HG03064 (cell line): ENCODE results near the gene PUS7L.
"Not testable (repeated sequence)": the region's sequence is repeated elsewhere in the genome, so short reads cannot be mapped to it uniquely, and the experiment has no call there.

ENCODE experiments used
- ATAC-seq: cut with Tn5 transposase; IDR thresholded peaks from one replicate; pipeline ENCODE4 v1.9.1; 2021; ENCODE audit warnings: low read depth; ENCODE audit not compliant: unreplicated experiment

The PUS7L gene

GRCh38 chr12:43758728-43759563, at the start of gene PUS7L, which contains the start of gene IRAK4:
PUS7L (minus strand) TSS chr12:43758790; CDS start chr12:43755245, 3,545 bp downstream.
IRAK4 (plus strand) TSS chr12:43758951; CDS start chr12:43768112, 9,161 bp downstream.
- peak; percentile 97 for ATAC-seq

GRCh38 chr12:43807386-43807785, 48.8 kb upstream of the PUS7L start:
- no peak for ATAC-seq

- no peak for ATAC-seq
Observed at GRCh38 chr12:43806737-43807072, 48.1 kb upstream of the PUS7L start.

GRCh38 chr12:43805860-43806736, 47.5 kb upstream of the PUS7L start, which contains the start of gene TWF1:
TWF1 (minus strand) TSS chr12:43806317; CDS start chr12:43806245, 72 bp downstream.
- peak; percentile 96 for ATAC-seq

GRCh38 chr12:43805149-43805859, 46.7 kb upstream of the PUS7L start:
- no peak for ATAC-seq

GRCh38 chr12:43797561-43798217, 39.1 kb upstream of the PUS7L start:
- ATAC-seq: no peak

GRCh38 chr12:43795716-43796280, 37.2 kb upstream of the PUS7L start:
- no peak for ATAC-seq

- no peak for ATAC-seq
Observed at GRCh38 chr12:43789941-43790340, 31.4 kb upstream of the PUS7L start.

GRCh38 chr12:43786899-43787693, 28.5 kb upstream of the PUS7L start:
- no peak for ATAC-seq

GRCh38 chr12:43776498-43776897, 17.9 kb upstream of the PUS7L start:
- ATAC-seq: no peak

- ATAC-seq: no peak
Observed at GRCh38 chr12:43766291-43766690, 7.7 kb upstream of the PUS7L start.

GRCh38 chr12:43764528-43764927, 5.9 kb upstream of the PUS7L start:
- no peak for ATAC-seq

- ATAC-seq: no peak
Observed at GRCh38 chr12:43763769-43764168, 5.2 kb upstream of the PUS7L start.

- ATAC-seq: no peak
Observed at GRCh38 chr12:43762596-43762995, 4.0 kb upstream of the PUS7L start.

GRCh38 chr12:43761500-43761899, 2.9 kb upstream of the PUS7L start:
- no peak for ATAC-seq

GRCh38 chr12:43760396-43760795, 1.8 kb upstream of the PUS7L start:
- no peak for ATAC-seq

- ATAC-seq: no peak
Observed at GRCh38 chr12:43758247-43758727, 303 bp downstream of the PUS7L start.

GRCh38 chr12:43754015-43754414, 4.6 kb downstream of the PUS7L start:
- ATAC-seq: no peak

- not testable (repeated sequence) for ATAC-seq
Observed at GRCh38 chr12:43751360-43751759, 7.2 kb downstream of the PUS7L start.
